NB4 (cell line): ENCODE measurements around the gene SMCR8.

Source experiments
- DNase-seq: peaks from one replicate; pipeline ENCODE4 v3.0.0; 2010; ENCODE audit warnings: low read depth
- H3K4me3 ChIP-seq: one replicate; pipeline ENCODE4 v1.5.1; 2011; ENCODE audit warnings: mild to moderate bottlenecking, low read depth, low read length, moderate library complexity
- CTCF ChIP-seq: IDR thresholded peaks from one replicate; pipeline ENCODE4 v1.5.1; 2012; ENCODE audit warnings: low read depth, low read length
- MAX ChIP-seq: IDR thresholded peaks from 2 replicates; pipeline ENCODE4 v1.6.1; 2011; ENCODE audit warnings: low read depth, low read length
- MYC ChIP-seq: IDR thresholded peaks from 2 replicates; pipeline ENCODE4 v1.6.1; 2011; ENCODE audit warnings: low read depth, low read length
- POLR2A ChIP-seq: IDR thresholded peaks from 2 replicates; pipeline ENCODE4 v1.6.1; 2011; ENCODE audit warnings: mild to moderate bottlenecking; ENCODE audit not compliant: insufficient read length; ENCODE audit errors: extremely low read depth

The SMCR8 gene

GRCh38 chr17:18321309-18321708 lies 6.2 kb downstream of the SMCR8 start:
- TF ChIP-seq MAX (no peak), POLR2A (no peak), CTCF (peak; percentile 28), MYC (no peak)
- DNase-seq, result peak; percentile 38
- H3K4me3 ChIP-seq, result no peak overlapping the region

- DNase-seq, result no peak
- H3K4me3 ChIP-seq, result no peak overlapping the region
- TF ChIP-seq POLR2A, result no peak
- no peak for TF ChIP-seq MYC
- TF ChIP-seq MAX, result no peak
- no peak for TF ChIP-seq CTCF
Observed at GRCh38 chr17:18322522-18322921, 7.4 kb downstream of the SMCR8 start.

GRCh38 chr17:18323007-18323406 lies 7.9 kb downstream of the SMCR8 start:
- DNase-seq, result peak; percentile 41
- no peak for TF ChIP-seq MYC
- no peak for TF ChIP-seq POLR2A
- TF ChIP-seq CTCF, result no peak
- TF ChIP-seq MAX, result no peak
- no peak overlapping the region for H3K4me3 ChIP-seq

GRCh38 chr17:18323507-18324139 lies 8.5 kb downstream of the SMCR8 start:
- TF ChIP-seq POLR2A, result no peak
- no peak for TF ChIP-seq MAX
- no peak for TF ChIP-seq CTCF
- no peak for TF ChIP-seq MYC
- no peak for DNase-seq
- no peak overlapping the region for H3K4me3 ChIP-seq

- TF ChIP-seq CTCF, result no peak
- TF ChIP-seq MYC, result no peak
- no peak for TF ChIP-seq MAX
- no peak for TF ChIP-seq POLR2A
- no peak overlapping the region for H3K4me3 ChIP-seq
- DNase-seq, result peak; percentile 28
Observed at GRCh38 chr17:18324140-18325050, 9.3 kb downstream of the SMCR8 start.
